Neural cell (in vitro differentiated cells): ENCODE measurements around the gene MRPL32. TPM values are rescaled to one million over a fixed set of nuclear protein-coding genes. Genes with fewer than 3 reads are reported as not detected.

Source experiments
- H2AFZ ChIP-seq: fragments of 200-600, 300-800 bp; sonication (generic), shearing (Covaris generic); 2 replicates; pipeline ENCODE4 v1.6.0; 2014; ENCODE audit warnings: low read depth, mild to moderate bottlenecking, antibody characterized with exemption, low read length, moderate library complexity
- H3F3A ChIP-seq: fragments of 200-600 bp; shearing (Covaris generic); 2 replicates; pipeline ENCODE4 v1.6.1; 2016; ENCODE audit warnings: mild to moderate bottlenecking, moderate library complexity, mixed read lengths, antibody characterized with exemption, low read length; ENCODE audit not compliant: insufficient read depth, poor library complexity, severe bottlenecking
- H3K27ac ChIP-seq: fragments of 200-600, 300-800 bp; sonication (generic), shearing (Covaris generic); 2 replicates; pipeline ENCODE4 v1.5.1; 2014; ENCODE audit warnings: mild to moderate bottlenecking, low read length, moderate library complexity
- H3K27me3 ChIP-seq: fragments of 300-800, 200-600 bp; sonication (generic), shearing (Covaris generic); 2 replicates; pipeline ENCODE4 v1.6.0; 2014; ENCODE audit warnings: mild to moderate bottlenecking, low read depth, low read length, moderate library complexity; ENCODE audit not compliant: insufficient read depth
- H3K36me3 ChIP-seq: fragments of 300-800, 200-600 bp; sonication (generic), shearing (Covaris generic); 2 replicates; pipeline ENCODE4 v1.5.1; 2014; ENCODE audit warnings: mild to moderate bottlenecking, antibody characterized with exemption, low read length, moderate library complexity; ENCODE audit not compliant: insufficient read depth
- H3K4me2 ChIP-seq: fragments of 300-800, 200-600 bp; sonication (generic), shearing (Covaris generic); 2 replicates; pipeline ENCODE4 v1.6.0; 2014; ENCODE audit warnings: mild to moderate bottlenecking, low read length
- H3K4me3 ChIP-seq: fragments of 300-800, 200-600 bp; sonication (generic), shearing (Covaris generic); 2 replicates; pipeline ENCODE4 v1.5.1; 2014; ENCODE audit warnings: mild to moderate bottlenecking, low read length, moderate library complexity
- H3K79me2 ChIP-seq: fragments of 200-600 bp; shearing (Covaris generic); replicated peaks from 2 replicates; pipeline ENCODE4 v1.6.0; 2014; ENCODE audit warnings: mild to moderate bottlenecking, low read length, moderate library complexity; ENCODE audit not compliant: insufficient read depth
- H3K9ac ChIP-seq: fragments of 300-800, 200-600 bp; sonication (generic), shearing (Covaris generic); 2 replicates; pipeline ENCODE4 v1.6.1; 2016; ENCODE audit warnings: mild to moderate bottlenecking, low read length, mixed read lengths
- H3K9me2 ChIP-seq: fragments of 200-600 bp; shearing (Covaris generic); 2 replicates; pipeline ENCODE4 v1.6.1; 2016; ENCODE audit warnings: mild to moderate bottlenecking, low read length, mixed read lengths; ENCODE audit not compliant: insufficient read depth
- H3K9me3 ChIP-seq: fragments of 200-600, 300-800 bp; sonication (generic), shearing (Covaris generic); 2 replicates; pipeline ENCODE4 v1.6.1; 2016; ENCODE audit warnings: mild to moderate bottlenecking, mixed run types, low read length, moderate library complexity, mixed read lengths
- H4K20me1 ChIP-seq: fragments of 200-600 bp; shearing (Covaris generic); 2 replicates; pipeline ENCODE4 v1.6.1; 2016; ENCODE audit warnings: mild to moderate bottlenecking, mixed run types; ENCODE audit not compliant: insufficient read depth
- CTCF ChIP-seq: fragments of 450-650 bp; IDR thresholded peaks from 2 replicates; pipeline ENCODE4 v1.5.1; 2014; ENCODE audit warnings: antibody characterized with exemption, mild to moderate bottlenecking, moderate library complexity; ENCODE audit not compliant: poor library complexity, severe bottlenecking
- EP300 ChIP-seq: fragments of 450-650 bp; conservative IDR thresholded peaks from 2 replicates; pipeline ENCODE4 v1.6.1; 2014; ENCODE audit warnings: antibody characterized with exemption, mild to moderate bottlenecking, moderate library complexity; ENCODE audit not compliant: poor library complexity, severe bottlenecking
- EZH2 ChIP-seq: fragments of 200-600, 300-800 bp; shearing (Covaris generic), sonication (generic); IDR thresholded peaks from 2 replicates; pipeline ENCODE4 v1.6.1; 2014; ENCODE audit warnings: antibody characterized with exemption, low read length, borderline replicate concordance, mild to moderate bottlenecking; ENCODE audit not compliant: insufficient read depth, poor library complexity, severe bottlenecking
- MXI1 ChIP-seq: fragments of 450-650 bp; conservative IDR thresholded peaks from 2 replicates; pipeline ENCODE4 v1.6.1; 2014; ENCODE audit warnings: antibody characterized with exemption, mild to moderate bottlenecking; ENCODE audit not compliant: poor library complexity, severe bottlenecking
- POLR2AphosphoS5 ChIP-seq: IDR thresholded peaks from 2 replicates; pipeline ENCODE4 v1.6.1; 2012
- RAD21 ChIP-seq: fragments of 450-650 bp; conservative IDR thresholded peaks from 2 replicates; pipeline ENCODE4 v1.6.1; 2014; ENCODE audit warnings: antibody characterized with exemption, mild to moderate bottlenecking, moderate library complexity
- REST ChIP-seq: IDR thresholded peaks from 2 replicates; pipeline ENCODE4 v1.6.1; 2012; ENCODE audit warnings: borderline replicate concordance
- SMC3 ChIP-seq: fragments of 450-650 bp; conservative IDR thresholded peaks from 2 replicates; pipeline ENCODE4 v1.6.1; 2014; ENCODE audit warnings: antibody characterized with exemption, mild to moderate bottlenecking, moderate library complexity; ENCODE audit not compliant: poor library complexity
- TAF1 ChIP-seq: IDR thresholded peaks from 2 replicates; pipeline ENCODE4 v1.6.1; 2012; ENCODE audit warnings: low read depth
- polyA plus RNA-seq: library from polyadenylated mRNA; depleted of rRNA; stranded (reverse); fragments of >200 nt; gene quantifications from 2 replicates; pipeline ENCODE4 v1.2.3, GENCODE V29; 2014

MRPL32 gene
- polyA plus RNA-seq, 1 donor from 2014 or later = 193 TPM

- Histone ChIP-seq H3F3A (no peaks in the 10 kb centered on the region), H2AFZ (no peak overlapping the region), H3K36me3 (no peaks in the 10 kb centered on the region), H3K79me2 (peaks cover 12% of the 10 kb centered on the region), H3K9me3 (no peaks in the 10 kb centered on the region), H4K20me1 (no peaks in the 10 kb centered on the region), H3K9me2 (no peaks in the 10 kb centered on the region), H3K4me3 (no peak overlapping the region), H3K27ac (no peak overlapping the region), H3K9ac (no peak overlapping the region), H3K4me2 (no peak overlapping the region), H3K27me3 (no peaks in the 10 kb centered on the region)
- TF ChIP-seq REST (no peak), CTCF (no peak), TAF1 (no peak), EZH2 (no peak), MXI1 (no peak), RAD21 (no peak), EP300 (no peak), SMC3 (no peak), POLR2AphosphoS5 (no peak)
These were observed 17.6 kb upstream of the MRPL32 start for GRCh38 chr7:42914421-42915045.

- H3K9me2 ChIP-seq = no peaks in the 10 kb centered on the region
- no peaks in the 10 kb centered on the region for H3F3A ChIP-seq
- H3K9ac ChIP-seq = no peak overlapping the region
- no peak for TF ChIP-seq MXI1
- TF ChIP-seq EP300 = no peak
- no peaks in the 10 kb centered on the region for H3K27me3 ChIP-seq
- H3K36me3 ChIP-seq = no peaks in the 10 kb centered on the region
- peaks cover 9% of the 10 kb centered on the region for H3K79me2 ChIP-seq
- no peak overlapping the region for H2AFZ ChIP-seq
- no peak overlapping the region for H3K4me3 ChIP-seq
- H3K4me2 ChIP-seq = no peak overlapping the region
- H4K20me1 ChIP-seq = no peaks in the 10 kb centered on the region
- no peak overlapping the region for H3K27ac ChIP-seq
- no peaks in the 10 kb centered on the region for H3K9me3 ChIP-seq
These were observed 16.8 kb upstream of the MRPL32 start for GRCh38 chr7:42915356-42915755.
